HEK293T (cell line): ENCODE results near the gene FBXL4.
A peak's percentile ranks its signal among the peaks of the same experiment; 100 is the strongest.

Experiments used
- ARNT ChIP-seq: fragments of 450-650 bp; IDR thresholded peaks from 2 replicates; pipeline ENCODE4 v1.6.1; 2017; ENCODE audit warnings: mild to moderate bottlenecking
- CTBP1 ChIP-seq: fragments of 450-650 bp; IDR thresholded peaks from 2 replicates; pipeline ENCODE4 v1.6.1; 2016; ENCODE audit warnings: borderline replicate concordance
- ELF4 ChIP-seq: fragments of 450-650 bp; IDR thresholded peaks from 2 replicates; pipeline ENCODE4 v1.6.1; 2017; ENCODE audit warnings: antibody characterized with exemption
- FOXA1 ChIP-seq: fragments of 450-650 bp; IDR thresholded peaks from 2 replicates; pipeline ENCODE4 v1.6.1; 2016; ENCODE audit warnings: mild to moderate bottlenecking
- FOXK2 ChIP-seq: fragments of 450-650 bp; IDR thresholded peaks from 2 replicates; pipeline ENCODE4 v1.6.1; 2016; ENCODE audit warnings: mild to moderate bottlenecking
- FOXM1 ChIP-seq: fragments of 450-650 bp; IDR thresholded peaks from 2 replicates; pipeline ENCODE4 v1.6.1; 2017; ENCODE audit warnings: mild to moderate bottlenecking, borderline replicate concordance
- L3MBTL2 ChIP-seq: fragments of 450-650 bp; conservative IDR thresholded peaks from 2 replicates; pipeline ENCODE4 v1.6.1; 2016; ENCODE audit warnings: mild to moderate bottlenecking
- NFRKB ChIP-seq: fragments of 450-650 bp; IDR thresholded peaks from 2 replicates; pipeline ENCODE4 v1.6.1; 2016; ENCODE audit warnings: mild to moderate bottlenecking, moderate library complexity
- SP1 ChIP-seq: fragments of 450-650 bp; IDR thresholded peaks from 2 replicates; pipeline ENCODE4 v1.6.1; 2017
- SUZ12 ChIP-seq: fragments of 450-650 bp; IDR thresholded peaks from 2 replicates; pipeline ENCODE4 v1.6.1; 2016; ENCODE audit warnings: mild to moderate bottlenecking
- TARDBP ChIP-seq: fragments of 450-650 bp; IDR thresholded peaks from 2 replicates; pipeline ENCODE4 v1.6.1; 2016
- TF ChIP-seq, protein P1 (sequence below): fragments of 450-650 bp; IDR thresholded peaks from 2 replicates; pipeline ENCODE4 v1.6.1; 2016

DNA sequence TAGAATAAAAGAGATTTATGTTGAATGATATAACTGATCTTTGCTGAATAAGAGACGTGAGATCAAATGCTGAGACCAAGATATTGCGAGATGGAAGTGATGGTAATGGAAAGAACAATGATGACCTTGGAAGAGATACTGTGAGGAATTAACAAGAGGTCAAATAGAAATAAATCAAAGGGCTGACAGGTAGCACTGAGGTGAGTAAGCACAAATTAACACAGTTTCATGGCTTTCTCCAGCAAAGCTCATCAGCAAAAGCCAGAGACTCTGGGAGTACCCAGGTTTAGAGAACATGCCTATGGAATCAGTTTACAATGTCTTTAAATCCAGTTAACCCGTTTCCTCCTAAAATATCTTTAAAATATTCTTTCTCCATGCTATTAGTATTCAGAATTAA is 60.1 kb downstream of the FBXL4 start:
- no peak for TF ChIP-seq SP1
- no peak for TF ChIP-seq ELF4
- TF ChIP-seq FOXM1, result no peak
- TF ChIP-seq SUZ12, result no peak
- TF ChIP-seq L3MBTL2, result no peak
- TF ChIP-seq, protein P1, sequence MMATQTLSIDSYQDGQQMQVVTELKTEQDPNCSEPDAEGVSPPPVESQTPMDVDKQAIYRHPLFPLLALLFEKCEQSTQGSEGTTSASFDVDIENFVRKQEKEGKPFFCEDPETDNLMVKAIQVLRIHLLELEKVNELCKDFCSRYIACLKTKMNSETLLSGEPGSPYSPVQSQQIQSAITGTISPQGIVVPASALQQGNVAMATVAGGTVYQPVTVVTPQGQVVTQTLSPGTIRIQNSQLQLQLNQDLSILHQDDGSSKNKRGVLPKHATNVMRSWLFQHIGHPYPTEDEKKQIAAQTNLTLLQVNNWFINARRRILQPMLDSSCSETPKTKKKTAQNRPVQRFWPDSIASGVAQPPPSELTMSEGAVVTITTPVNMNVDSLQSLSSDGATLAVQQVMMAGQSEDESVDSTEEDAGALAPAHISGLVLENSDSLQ, result peak; percentile 18; the same call in 1 of the 2 replicates
- no peak for TF ChIP-seq FOXA1
- TF ChIP-seq TARDBP, result no peak
- TF ChIP-seq ARNT, result no peak
- TF ChIP-seq CTBP1, result no peak
- TF ChIP-seq FOXK2, result no peak
- no peak for TF ChIP-seq NFRKB
